Ishikawa (cell line): ENCODE measurements around the gene TEDC2.

Experiments used
- CEBPB ChIP-seq: IDR thresholded peaks from 2 replicates; pipeline ENCODE4 v1.6.1; 2012
- FOXM1 ChIP-seq: IDR thresholded peaks from 2 replicates; pipeline ENCODE4 v1.6.1; 2012; ENCODE audit warnings: low read depth, borderline replicate concordance
- RAD21 ChIP-seq: IDR thresholded peaks from 2 replicates; pipeline ENCODE4 v1.6.1; 2012; ENCODE audit warnings: low read depth
- TAF1 ChIP-seq: IDR thresholded peaks from 2 replicates; pipeline ENCODE4 v1.6.1; 2012; ENCODE audit warnings: low read depth, mild to moderate bottlenecking
- YY1 ChIP-seq: IDR thresholded peaks from 2 replicates; pipeline ENCODE4 v1.6.1; 2012; ENCODE audit warnings: low read depth
- TF ChIP-seq, protein P1 (sequence below): IDR thresholded peaks from 2 replicates; pipeline ENCODE4 v1.6.1; 2012
- TF ChIP-seq, protein P2 (sequence below): IDR thresholded peaks from 2 replicates; pipeline ENCODE4 v1.6.1; 2012; ENCODE audit warnings: low read depth, mild to moderate bottlenecking

DNA sequence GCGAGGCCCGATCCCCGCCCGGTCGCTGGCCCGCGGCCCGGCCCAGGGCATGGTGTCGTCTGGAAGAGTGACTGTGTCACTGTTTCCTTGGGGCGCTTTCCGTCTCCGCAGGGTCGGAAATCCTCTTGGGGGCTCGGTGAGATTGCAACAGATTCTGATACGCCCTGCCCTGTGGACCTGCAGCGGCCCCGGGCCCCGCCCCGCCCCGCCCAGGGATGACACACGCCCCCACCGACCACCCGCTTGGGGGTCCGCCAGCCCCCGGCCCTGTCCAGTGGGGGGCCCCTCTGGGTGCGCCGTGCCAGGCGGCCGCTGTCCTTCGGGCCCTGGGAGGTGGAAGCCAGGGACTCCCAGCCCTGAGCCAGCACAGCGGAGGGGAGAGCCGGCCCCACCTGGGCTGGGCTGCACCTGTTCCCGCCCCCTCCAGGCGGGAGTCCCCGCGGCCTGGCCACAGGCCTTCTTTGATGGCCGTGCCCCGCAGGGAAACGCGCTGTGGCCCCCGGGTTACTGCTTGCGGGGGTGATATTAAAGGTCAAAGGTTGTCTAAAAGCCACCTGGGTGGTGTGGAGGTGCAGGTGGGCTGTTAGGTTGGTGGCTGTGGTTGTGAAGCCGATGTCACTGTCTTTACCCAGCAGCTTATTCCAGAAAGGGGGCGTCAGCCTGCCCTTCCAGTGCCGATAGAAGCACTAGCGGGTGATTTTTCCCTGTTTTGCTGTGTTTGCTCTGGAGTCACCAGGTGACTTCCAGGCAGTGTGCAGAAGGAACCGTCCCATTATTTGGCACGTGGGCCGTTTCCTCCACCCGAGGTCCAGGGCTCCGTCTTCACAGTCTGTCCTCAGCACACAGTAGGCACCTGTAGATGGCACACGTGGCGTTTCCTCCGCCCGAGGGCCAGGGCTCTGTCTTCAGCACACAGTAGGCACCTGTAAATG, 15.8 kb downstream of the TEDC2 start:
- TF ChIP-seq FOXM1 (no peak), RAD21 (no peak), TAF1 (no peak), CEBPB (peak; percentile 32; the same call in 1 of the 2 replicates), YY1 (no peak)
- TF ChIP-seq, protein P1, sequence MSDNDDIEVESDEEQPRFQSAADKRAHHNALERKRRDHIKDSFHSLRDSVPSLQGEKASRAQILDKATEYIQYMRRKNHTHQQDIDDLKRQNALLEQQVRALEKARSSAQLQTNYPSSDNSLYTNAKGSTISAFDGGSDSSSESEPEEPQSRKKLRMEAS, result no peak
- TF ChIP-seq, protein P2, sequence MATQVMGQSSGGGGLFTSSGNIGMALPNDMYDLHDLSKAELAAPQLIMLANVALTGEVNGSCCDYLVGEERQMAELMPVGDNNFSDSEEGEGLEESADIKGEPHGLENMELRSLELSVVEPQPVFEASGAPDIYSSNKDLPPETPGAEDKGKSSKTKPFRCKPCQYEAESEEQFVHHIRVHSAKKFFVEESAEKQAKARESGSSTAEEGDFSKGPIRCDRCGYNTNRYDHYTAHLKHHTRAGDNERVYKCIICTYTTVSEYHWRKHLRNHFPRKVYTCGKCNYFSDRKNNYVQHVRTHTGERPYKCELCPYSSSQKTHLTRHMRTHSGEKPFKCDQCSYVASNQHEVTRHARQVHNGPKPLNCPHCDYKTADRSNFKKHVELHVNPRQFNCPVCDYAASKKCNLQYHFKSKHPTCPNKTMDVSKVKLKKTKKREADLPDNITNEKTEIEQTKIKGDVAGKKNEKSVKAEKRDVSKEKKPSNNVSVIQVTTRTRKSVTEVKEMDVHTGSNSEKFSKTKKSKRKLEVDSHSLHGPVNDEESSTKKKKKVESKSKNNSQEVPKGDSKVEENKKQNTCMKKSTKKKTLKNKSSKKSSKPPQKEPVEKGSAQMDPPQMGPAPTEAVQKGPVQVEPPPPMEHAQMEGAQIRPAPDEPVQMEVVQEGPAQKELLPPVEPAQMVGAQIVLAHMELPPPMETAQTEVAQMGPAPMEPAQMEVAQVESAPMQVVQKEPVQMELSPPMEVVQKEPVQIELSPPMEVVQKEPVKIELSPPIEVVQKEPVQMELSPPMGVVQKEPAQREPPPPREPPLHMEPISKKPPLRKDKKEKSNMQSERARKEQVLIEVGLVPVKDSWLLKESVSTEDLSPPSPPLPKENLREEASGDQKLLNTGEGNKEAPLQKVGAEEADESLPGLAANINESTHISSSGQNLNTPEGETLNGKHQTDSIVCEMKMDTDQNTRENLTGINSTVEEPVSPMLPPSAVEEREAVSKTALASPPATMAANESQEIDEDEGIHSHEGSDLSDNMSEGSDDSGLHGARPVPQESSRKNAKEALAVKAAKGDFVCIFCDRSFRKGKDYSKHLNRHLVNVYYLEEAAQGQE, result no peak
